HepG2 (cell line): ENCODE results near the gene GJB1. TPM values are rescaled to one million over a fixed set of nuclear protein-coding genes. Genes with fewer than 3 reads are reported as not detected.

Experiments
- CENPT ChIP-seq: sonication (generic); formaldehyde crosslinking; IDR thresholded peaks from 2 replicates; pipeline ENCODE4 v1.8.0; 2022; ENCODE audit warnings: low read depth, mild to moderate bottlenecking, moderate library complexity, missing genetic modification reagents
- GRHL1 ChIP-seq: sonication (generic); formaldehyde crosslinking; conservative IDR thresholded peaks from 2 replicates; pipeline ENCODE4 v1.8.0; 2022; ENCODE audit warnings: missing genetic modification reagents
- HDAC2 ChIP-seq: sonication (generic); formaldehyde crosslinking; IDR thresholded peaks from 2 replicates; pipeline ENCODE4 v1.4.0; 2020; ENCODE audit warnings: missing genetic modification reagents
- HOXA7 ChIP-seq: sonication (generic); formaldehyde crosslinking; IDR thresholded peaks from 2 replicates; pipeline ENCODE4 v1.8.1; 2022; ENCODE audit warnings: mild to moderate bottlenecking, missing genetic modification reagents, moderate library complexity
- JUND ChIP-seq: sonication (generic); formaldehyde crosslinking; IDR thresholded peaks from 2 replicates; pipeline ENCODE4 v1.8.0; 2022; ENCODE audit warnings: mild to moderate bottlenecking, missing genetic modification reagents
- MATR3 ChIP-seq: sonication (generic); formaldehyde crosslinking; IDR thresholded peaks from 2 replicates; pipeline ENCODE4 v1.4.0; 2020; ENCODE audit warnings: missing genetic modification reagents
- MTERF4 ChIP-seq: sonication (generic); formaldehyde crosslinking; IDR thresholded peaks from 2 replicates; pipeline ENCODE4 v1.8.0; 2023; ENCODE audit warnings: mild to moderate bottlenecking, missing genetic modification reagents
- POLR2AphosphoS2 ChIP-seq: IDR thresholded peaks from 2 replicates; pipeline ENCODE4 v1.6.1; 2011; ENCODE audit warnings: low read depth, low read length, improper control_type of control experiment
- RORA ChIP-seq: sonication (generic); formaldehyde crosslinking; IDR thresholded peaks from 2 replicates; pipeline ENCODE4 v1.5.0; 2020; ENCODE audit warnings: mild to moderate bottlenecking, missing genetic modification reagents, moderate library complexity
- SMAD3 ChIP-seq: sonication (generic); formaldehyde crosslinking; IDR thresholded peaks from 2 replicates; pipeline ENCODE4 v1.4.0; 2020; ENCODE audit warnings: missing genetic modification reagents
- TEF ChIP-seq: sonication (generic); formaldehyde crosslinking; IDR thresholded peaks from 2 replicates; pipeline ENCODE4 v1.5.0; 2020; ENCODE audit warnings: missing genetic modification reagents
- ZBTB1 ChIP-seq: sonication (generic); formaldehyde crosslinking; IDR thresholded peaks from 2 replicates; pipeline ENCODE4 v1.4.0; 2020; ENCODE audit warnings: missing genetic modification reagents, borderline replicate concordance
- ZFP82 ChIP-seq: sonication (generic); formaldehyde crosslinking; IDR thresholded peaks from 2 replicates; pipeline ENCODE4 v1.5.1; 2020; ENCODE audit warnings: mild to moderate bottlenecking, missing genetic modification reagents, borderline replicate concordance
- ZMYM2 ChIP-seq: sonication (generic); formaldehyde crosslinking; IDR thresholded peaks from 2 replicates; pipeline ENCODE4 v1.8.0; 2022; ENCODE audit warnings: mild to moderate bottlenecking, missing genetic modification reagents
- ZNF12 ChIP-seq: sonication (generic); formaldehyde crosslinking; IDR thresholded peaks from 2 replicates; pipeline ENCODE4 v1.5.0; 2020; ENCODE audit warnings: missing genetic modification reagents
- ZNF205 ChIP-seq: IDR thresholded peaks from 2 replicates; pipeline ENCODE4 v1.6.1; 2018; ENCODE audit warnings: missing biosample characterization, missing genetic modification reagents
- ZNF274 ChIP-seq: sonication (generic); formaldehyde crosslinking; IDR thresholded peaks from 2 replicates; pipeline ENCODE4 v1.5.1; 2020; ENCODE audit warnings: mild to moderate bottlenecking, missing genetic modification reagents
- ZNF407 ChIP-seq: sonication (generic); formaldehyde crosslinking; IDR thresholded peaks from one replicate; pipeline ENCODE4 v1.5.1; 2020; ENCODE audit warnings: mild to moderate bottlenecking, missing genetic modification reagents; ENCODE audit errors: not compliant biosample characterization
- ZNF83 ChIP-seq: sonication (generic); formaldehyde crosslinking; IDR thresholded peaks from 2 replicates; pipeline ENCODE4 v1.4.0; 2020; ENCODE audit warnings: missing genetic modification reagents, mild to moderate bottlenecking, borderline replicate concordance
- polyA plus RNA-seq, 8 experiments: library from polyadenylated mRNA; depleted of rRNA in 3 of 8; stranded (reverse) in 7 of 8; unstranded in 1 of 8; fragments of >200 nt; fragmentation: Illumina TruSeq in 4 of 8; extraction: Trizol in 4 of 8; gene quantifications; 2 replicates each; pipeline versions ENCODE4 v1.2.1 to v1.2.3, GENCODE V29; 2011 to 2016; ENCODE audit warnings: low read depth in 4 of 8, missing spikeins in 1 of 8, mixed read lengths in 1 of 8; ENCODE audit not compliant: insufficient read depth in 1 of 8
- total RNA-seq, 5 experiments: library from RNA; depleted of rRNA; stranded (reverse); fragments of >200 nt; fragmentation: Illumina TruSeq; extraction: Trizol; gene quantifications; 2 replicates each; pipeline ENCODE4 v1.2.3, GENCODE V29; 2016; ENCODE audit warnings: low read depth in 1 of 5

Gene GJB1
- total and polyA plus RNA-seq, 2 of the 13 experiments (the other 11 are each of a cell fraction or from before 2014, with no cell fraction given), result 111 to 161 TPM

- TF ChIP-seq RORA (CRISPR knock-in tag), result no peak
- no peak for TF ChIP-seq POLR2AphosphoS2
- TF ChIP-seq ZFP82 (CRISPR knock-in tag), result no peak
- no peak for TF ChIP-seq ZBTB1
- TF ChIP-seq HDAC2 (CRISPR knock-in tag), result 0 out of 2 replicates have a peak, but pooled peaks have one; percentile 40
- TF ChIP-seq ZNF274 (CRISPR knock-in tag), result no peak
- no peak for TF ChIP-seq CENPT (CRISPR knock-in tag)
- no peak for TF ChIP-seq TEF (CRISPR knock-in tag)
- TF ChIP-seq ZNF205, result no peak
- TF ChIP-seq HOXA7 (CRISPR knock-in tag), result no peak
- no peak for TF ChIP-seq SMAD3 (CRISPR knock-in tag)
- no peak for TF ChIP-seq ZNF12 (CRISPR knock-in tag)
- no peak for TF ChIP-seq MTERF4 (CRISPR knock-in tag)
- TF ChIP-seq GRHL1, result no peak
- no peak for TF ChIP-seq JUND (CRISPR knock-in tag)
- no peak for TF ChIP-seq ZNF407 (CRISPR knock-in tag)
- no peak for TF ChIP-seq ZNF83 (CRISPR knock-in tag)
- no peak for TF ChIP-seq MATR3 (CRISPR knock-in tag)
- TF ChIP-seq ZMYM2 (CRISPR knock-in tag), result no peak
Measured at GRCh38 chrX:71214604-71215337, 8.3 kb upstream of the GJB1 start (continued).
